Hippocampal formation (tissue), 2 donors: ENCODE data around the gene PCDH15.

Experiments used
- DNase-seq, 2 donors: peaks; one replicate each; lab custom pipeline; 2025; lab: John Stamatoyannopoulos, UW

PCDH15 gene

GRCh38 chr10:54125098-54125747 lies 675.8 kb downstream of the PCDH15 start:
- DNase-seq, result no peak

- no peak for DNase-seq
Measured at GRCh38 chr10:54124209-54124885, 676.7 kb downstream of the PCDH15 start.

- DNase-seq, result no peak
Measured at GRCh38 chr10:54120806-54121205, 680.2 kb downstream of the PCDH15 start.

- DNase-seq, result no peak
Measured at GRCh38 chr10:54108961-54109360, 692.1 kb downstream of the PCDH15 start.

GRCh38 chr10:54096892-54097291 lies 704.1 kb downstream of the PCDH15 start:
- no peak for DNase-seq

GRCh38 chr10:54094321-54094720 lies 706.7 kb downstream of the PCDH15 start:
- DNase-seq, result no peak

- DNase-seq, result no peak
Measured at GRCh38 chr10:54091237-54091636, 709.8 kb downstream of the PCDH15 start.

GRCh38 chr10:54081950-54082349 lies 719.1 kb downstream of the PCDH15 start:
- DNase-seq, result no peak

- DNase-seq, result no peak
Measured at GRCh38 chr10:54067361-54067760, 733.7 kb downstream of the PCDH15 start.

GRCh38 chr10:54066646-54067045 lies 734.4 kb downstream of the PCDH15 start:
- no peak for DNase-seq

GRCh38 chr10:54065106-54065505 lies 735.9 kb downstream of the PCDH15 start:
- no peak for DNase-seq

- no peak for DNase-seq
Measured at GRCh38 chr10:54064215-54064614, 736.8 kb downstream of the PCDH15 start.

GRCh38 chr10:54063514-54063913 lies 737.5 kb downstream of the PCDH15 start:
- no peak for DNase-seq

GRCh38 chr10:54060572-54060971 lies 740.5 kb downstream of the PCDH15 start:
- DNase-seq, result no peak

- DNase-seq, result no peak
Measured at GRCh38 chr10:54057357-54057756, 743.7 kb downstream of the PCDH15 start.

GRCh38 chr10:54026340-54026739 lies 774.7 kb downstream of the PCDH15 start:
- no peak for DNase-seq

- no peak for DNase-seq
Measured at GRCh38 chr10:54011117-54011516, 789.9 kb downstream of the PCDH15 start.

- no peak for DNase-seq
Measured at GRCh38 chr10:54010337-54010933, 790.6 kb downstream of the PCDH15 start.

GRCh38 chr10:54009672-54010071 lies 791.4 kb downstream of the PCDH15 start:
- no peak for DNase-seq

- no peak for DNase-seq
Measured at GRCh38 chr10:54002077-54002476, 799.0 kb downstream of the PCDH15 start.

- DNase-seq, result peak in 1 of 2 donors; percentile 60
Measured at GRCh38 chr10:53997953-53998352, 803.1 kb downstream of the PCDH15 start.

- no peak for DNase-seq
Measured at GRCh38 chr10:53990799-53991238, 810.2 kb downstream of the PCDH15 start.

GRCh38 chr10:53983431-53983830 lies 817.6 kb downstream of the PCDH15 start:
- DNase-seq, result no peak
